Left renal pelvis (tissue), 4 donors: ENCODE results near the gene ITGBL1. TPM values are rescaled to one million over a fixed set of nuclear protein-coding genes. Genes with fewer than 3 reads are reported as not detected.

Source experiments
- DNase-seq, 4 donors: peaks; one replicate each; pipeline ENCODE4 v3.0.0-alpha.2; 2013; ENCODE audit warnings: low read depth in 4 of 4, low spot score in 3 of 4
- polyA plus RNA-seq, 4 donors: library from polyadenylated mRNA; unstranded; fragments of 120-200 nt; gene quantifications; one replicate each; pipeline ENCODE4 v1.2.1, GENCODE V29; 2013; ENCODE audit not compliant: insufficient read length in 4 of 4

The ITGBL1 gene, protein sequence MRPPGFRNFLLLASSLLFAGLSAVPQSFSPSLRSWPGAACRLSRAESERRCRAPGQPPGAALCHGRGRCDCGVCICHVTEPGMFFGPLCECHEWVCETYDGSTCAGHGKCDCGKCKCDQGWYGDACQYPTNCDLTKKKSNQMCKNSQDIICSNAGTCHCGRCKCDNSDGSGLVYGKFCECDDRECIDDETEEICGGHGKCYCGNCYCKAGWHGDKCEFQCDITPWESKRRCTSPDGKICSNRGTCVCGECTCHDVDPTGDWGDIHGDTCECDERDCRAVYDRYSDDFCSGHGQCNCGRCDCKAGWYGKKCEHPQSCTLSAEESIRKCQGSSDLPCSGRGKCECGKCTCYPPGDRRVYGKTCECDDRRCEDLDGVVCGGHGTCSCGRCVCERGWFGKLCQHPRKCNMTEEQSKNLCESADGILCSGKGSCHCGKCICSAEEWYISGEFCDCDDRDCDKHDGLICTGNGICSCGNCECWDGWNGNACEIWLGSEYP
- 10 to 100 TPM in 1 of 4 donors, 1 to 10 TPM in 2, under 1 TPM in 1; 0.73 to 14.9 (median 1.4) TPM for polyA plus RNA-seq

DNA sequence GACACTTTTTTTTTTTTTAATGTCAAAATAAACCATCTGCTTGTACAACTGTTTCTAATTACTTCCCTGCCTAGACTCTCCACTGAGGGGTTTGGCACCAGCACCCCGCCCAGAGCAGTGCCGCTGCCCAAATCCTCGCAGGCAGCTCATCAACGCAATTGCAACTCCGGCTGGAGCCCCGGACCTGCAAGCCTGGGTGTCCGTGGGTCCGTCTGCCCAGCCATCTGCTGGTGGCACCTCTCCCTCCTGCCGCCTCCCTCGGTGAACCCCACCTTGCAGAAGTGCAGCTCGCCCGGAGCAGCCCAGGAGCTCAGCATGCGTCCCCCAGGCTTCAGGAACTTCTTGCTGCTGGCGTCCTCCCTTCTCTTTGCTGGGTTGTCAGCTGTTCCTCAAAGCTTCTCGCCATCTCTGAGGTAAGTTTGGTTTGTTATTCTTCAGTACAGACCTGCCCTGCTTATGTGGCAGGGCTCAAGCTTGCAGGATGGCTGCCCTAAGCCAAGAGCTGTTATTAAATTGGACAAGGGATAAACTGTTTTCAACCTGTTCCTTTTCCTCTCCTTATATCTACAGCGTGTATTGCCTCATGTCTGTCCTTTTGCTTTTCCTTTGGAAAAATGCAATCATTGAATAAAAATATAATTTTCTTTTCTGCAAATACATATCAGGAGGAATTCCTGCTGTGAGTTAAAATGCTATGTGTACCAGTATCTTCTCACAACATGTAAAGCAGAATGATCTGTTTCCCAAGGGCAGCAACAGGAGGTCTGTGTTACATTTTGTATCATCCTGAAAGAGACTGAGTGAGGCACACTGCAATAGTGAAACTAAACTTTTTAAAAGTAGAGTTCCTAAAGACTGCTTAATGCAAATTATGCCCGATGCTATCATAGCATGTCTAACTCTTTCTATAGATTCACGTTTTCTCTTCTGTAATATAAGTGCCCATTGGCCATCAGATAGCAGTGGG, at the start of gene ITGBL1:
Gene ITGBL1 (plus strand): TSS at position 157 of the 967 bp plus-strand sequence. CDS start 159 bp downstream, at position 316.
- no peak for DNase-seq

DNA sequence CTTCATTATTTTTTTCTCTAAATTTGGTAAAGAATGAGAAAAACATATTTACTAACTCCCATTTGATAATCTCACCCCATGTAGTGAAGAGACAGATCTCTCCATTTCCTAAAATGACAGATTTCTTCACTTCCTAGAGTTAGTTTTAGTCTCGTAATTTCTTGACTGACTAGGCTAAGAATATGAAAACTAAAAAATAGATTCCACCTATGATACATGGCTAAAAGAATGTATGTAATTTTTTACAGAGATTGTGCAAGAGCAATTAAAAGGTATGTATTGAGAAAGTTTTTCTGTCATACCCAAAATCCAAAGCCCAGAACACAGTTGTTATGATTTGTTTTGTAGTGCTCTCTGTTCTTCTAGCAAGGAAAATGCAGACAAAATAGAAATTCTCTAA, 45.7 kb upstream of the ITGBL1 start:
- no peak for DNase-seq

DNA sequence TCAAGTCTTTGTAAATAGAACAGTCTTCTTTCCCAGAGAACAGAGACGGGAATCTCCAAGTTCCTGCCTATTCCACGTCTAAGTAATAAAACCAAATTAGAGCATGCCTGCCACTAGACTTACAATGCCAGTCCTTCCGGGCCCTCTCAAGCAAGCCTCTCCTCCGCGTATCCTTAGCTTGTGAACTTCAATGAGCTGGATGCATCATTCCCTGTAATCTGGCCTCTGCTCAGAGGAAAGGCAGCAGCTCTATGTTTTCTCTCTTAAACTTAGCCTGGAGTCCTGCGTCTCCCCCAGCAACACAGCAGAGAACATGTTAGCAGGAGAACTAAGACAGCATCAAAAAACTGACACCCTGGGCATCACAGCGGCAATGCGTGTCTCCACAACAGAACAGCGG, 44.3 kb upstream of the ITGBL1 start:
- DNase-seq = no peak

DNA sequence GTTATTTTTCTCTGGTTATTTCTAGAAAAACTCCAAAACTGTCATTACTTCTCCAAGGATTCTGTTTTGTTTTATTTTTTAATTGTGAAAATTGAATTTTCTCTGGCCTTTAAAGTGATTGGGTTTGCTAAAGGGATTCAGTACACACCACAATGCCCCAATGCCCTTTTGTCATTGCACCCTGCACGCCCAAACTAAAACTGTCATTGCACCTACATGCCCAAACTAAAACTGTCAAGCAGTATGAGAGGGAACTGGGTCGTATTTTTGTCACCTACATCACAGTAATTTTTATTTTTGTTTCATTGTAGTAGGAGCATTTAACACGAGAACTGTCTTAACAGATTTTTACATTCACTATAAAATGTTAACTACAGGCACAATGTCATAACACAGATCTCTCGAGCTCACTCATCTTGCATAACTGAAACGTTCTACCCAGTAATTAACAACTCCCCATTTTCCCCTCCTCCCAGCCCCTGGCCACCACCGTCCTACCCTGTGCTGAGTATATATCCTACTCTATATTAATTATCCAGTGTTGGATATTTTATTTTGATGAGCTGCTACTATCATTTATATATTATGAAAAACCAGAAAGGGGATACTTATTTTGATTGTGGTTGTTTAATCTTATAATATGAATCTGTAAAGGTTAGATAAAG, 43.4 kb upstream of the ITGBL1 start:
- DNase-seq = no peak

DNA sequence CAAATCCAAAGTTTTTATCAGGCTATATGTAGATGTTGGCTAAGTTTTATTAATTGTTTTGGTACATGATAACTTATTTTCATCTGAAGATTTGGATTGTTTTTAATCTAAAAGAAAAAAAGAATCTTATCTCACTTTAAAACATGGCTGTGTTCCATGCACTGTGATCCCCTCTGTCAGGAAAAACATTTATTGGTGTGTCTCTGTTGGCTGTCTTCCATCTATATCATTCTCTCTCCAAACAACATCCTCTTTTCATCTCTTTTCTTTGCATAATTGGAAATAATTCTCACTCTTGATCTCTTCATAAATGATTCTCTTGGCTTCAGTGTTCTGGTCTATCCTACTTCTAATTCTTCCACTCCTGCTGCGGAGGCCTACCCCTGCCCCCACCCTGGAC, 40.4 kb upstream of the ITGBL1 start:
- DNase-seq = no peak

DNA sequence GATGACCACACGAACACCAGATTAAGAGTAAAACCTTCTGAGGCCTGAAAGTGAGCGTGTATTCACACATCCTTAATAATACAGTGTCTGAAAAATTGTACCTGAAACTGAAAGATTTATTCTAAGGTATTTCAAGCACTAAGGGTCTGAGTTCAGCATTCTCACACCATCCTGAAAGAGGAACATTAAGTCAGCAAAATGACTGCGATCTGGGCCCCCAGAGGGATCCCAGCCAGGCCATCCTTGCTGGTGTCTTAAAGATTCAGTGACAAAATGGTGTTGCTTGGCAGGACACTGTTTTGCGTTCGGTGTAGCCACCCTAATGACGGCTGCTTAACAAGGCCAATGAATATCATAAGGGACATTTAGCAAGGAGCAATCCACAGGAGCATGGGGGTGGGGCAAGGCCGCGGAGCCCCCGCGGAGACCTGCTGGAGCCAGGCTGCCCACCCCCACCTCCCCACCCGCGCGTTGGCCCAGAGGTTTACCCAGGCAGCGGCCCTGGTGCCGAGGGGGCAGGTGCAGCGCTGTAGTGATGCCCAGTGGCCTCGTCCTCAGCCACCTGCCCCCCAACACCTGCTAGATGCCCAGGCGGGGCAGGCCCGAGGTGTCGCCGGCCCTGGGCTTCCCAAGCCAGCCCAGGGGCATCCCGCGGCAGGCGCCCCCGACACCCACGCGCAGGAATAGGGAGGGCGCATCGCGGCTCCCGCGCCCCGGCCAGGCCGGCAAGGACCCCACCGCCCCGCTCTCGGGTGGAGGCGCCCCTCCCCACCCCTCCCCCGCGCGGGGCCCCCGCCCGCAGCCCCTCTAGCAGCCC, 36.9 kb upstream of the ITGBL1 start:
- DNase-seq = no peak

DNA sequence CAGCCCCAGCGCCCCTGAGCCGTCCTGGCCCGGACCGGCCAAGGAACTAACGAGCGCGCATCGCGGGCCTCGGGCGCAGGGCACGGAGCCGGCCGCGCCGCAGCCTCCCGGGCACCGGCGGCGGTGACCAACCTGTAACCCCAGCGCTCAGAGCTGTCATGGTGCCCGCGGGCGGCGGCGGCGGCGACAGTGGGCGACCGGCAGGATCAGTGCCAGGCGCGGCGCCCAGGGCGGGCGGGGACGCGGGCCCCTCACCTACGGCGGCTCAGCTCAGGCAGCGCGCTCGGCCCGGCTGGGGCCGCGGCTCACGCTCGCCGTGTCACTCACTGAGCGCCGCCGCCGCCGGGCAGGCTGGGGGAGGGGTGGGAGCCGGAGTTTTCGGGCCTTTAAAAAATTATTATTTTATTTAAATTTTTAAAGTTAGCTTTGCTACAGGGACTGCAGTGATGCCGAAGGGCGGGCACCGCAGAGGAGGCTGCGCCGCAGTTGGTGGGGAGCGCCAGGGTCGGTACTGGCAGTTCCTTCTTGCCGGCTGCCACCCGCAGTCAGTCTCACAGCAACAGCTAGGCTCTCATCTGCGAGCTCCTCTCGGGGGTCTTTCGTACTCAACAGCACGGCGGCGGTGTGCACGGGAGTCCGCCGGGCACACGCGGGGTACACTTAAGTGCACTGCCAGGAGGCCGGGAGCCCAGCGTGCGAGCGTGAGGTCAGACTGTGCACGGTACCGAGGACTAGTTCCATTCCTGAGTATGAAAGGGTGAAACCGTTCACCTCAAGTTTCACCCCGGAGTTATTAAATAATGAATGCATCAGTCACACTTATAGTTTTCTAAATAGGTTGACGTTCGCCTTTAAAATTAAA, 36.1 kb upstream of the ITGBL1 start, which contains the start of gene NALCN:
Gene NALCN (minus strand): TSS at position 328 of the 862 bp plus-strand sequence. CDS start 17,382 bp downstream, outside the sequence.
- peak in 2 of 4 donors; percentile 5 to 6 for DNase-seq

DNA sequence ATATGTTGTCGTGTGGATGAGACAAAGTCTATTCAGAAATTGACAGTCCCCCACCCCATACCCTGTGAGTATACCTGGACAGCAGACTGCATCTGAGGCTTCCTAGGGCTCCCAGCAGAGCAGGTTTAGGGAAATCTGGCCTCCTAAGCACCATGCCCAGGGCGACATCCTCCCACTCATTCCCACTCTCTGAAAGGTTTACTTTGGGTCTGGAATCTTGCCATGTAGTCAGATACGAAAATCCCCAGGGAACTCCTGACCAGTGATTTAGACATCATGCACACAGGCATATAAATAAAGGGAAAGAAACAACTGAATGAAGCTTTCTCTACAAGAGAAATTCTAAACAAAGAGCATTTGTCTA, 35.5 kb upstream of the ITGBL1 start:
- peak in 1 of 4 donors; percentile 12 for DNase-seq

DNA sequence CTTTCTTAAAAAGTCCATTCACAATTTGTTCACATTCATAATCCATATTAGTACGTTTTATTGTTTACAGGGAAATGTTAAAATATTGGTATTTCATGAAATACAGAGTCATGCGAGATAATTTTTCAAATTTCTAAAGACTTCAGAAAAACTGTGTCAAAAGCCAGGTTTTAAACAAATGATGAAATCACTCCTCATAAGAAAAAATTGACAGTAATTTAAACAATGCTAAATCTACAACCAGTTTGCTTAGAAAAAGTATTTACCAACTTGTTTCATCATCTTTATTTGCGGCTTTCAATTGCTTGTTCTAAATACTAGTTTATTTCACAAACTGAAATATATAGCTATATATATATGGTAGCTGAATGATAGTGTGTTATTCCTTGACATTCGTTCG, 35.0 kb upstream of the ITGBL1 start:
- no peak for DNase-seq

DNA sequence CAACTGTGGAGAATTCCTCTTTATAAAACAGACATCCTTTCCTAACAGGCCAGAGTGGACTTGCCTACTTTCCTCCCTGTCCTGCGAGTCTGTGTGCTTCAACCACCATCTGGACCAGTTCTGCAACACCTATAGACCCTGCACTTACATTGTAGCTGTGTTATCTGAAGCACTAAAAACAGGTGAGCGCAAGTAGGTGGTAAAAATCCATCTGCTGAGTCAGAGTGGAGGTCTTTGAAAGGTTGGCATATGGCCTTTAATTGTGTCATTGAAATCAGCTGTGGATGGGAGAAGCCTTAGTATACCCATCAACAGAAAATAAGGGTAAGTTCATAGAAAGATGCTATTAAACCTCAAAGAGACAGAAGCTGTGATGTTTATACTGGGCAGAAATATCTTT, 28.6 kb upstream of the ITGBL1 start:
- DNase-seq = no peak

DNA sequence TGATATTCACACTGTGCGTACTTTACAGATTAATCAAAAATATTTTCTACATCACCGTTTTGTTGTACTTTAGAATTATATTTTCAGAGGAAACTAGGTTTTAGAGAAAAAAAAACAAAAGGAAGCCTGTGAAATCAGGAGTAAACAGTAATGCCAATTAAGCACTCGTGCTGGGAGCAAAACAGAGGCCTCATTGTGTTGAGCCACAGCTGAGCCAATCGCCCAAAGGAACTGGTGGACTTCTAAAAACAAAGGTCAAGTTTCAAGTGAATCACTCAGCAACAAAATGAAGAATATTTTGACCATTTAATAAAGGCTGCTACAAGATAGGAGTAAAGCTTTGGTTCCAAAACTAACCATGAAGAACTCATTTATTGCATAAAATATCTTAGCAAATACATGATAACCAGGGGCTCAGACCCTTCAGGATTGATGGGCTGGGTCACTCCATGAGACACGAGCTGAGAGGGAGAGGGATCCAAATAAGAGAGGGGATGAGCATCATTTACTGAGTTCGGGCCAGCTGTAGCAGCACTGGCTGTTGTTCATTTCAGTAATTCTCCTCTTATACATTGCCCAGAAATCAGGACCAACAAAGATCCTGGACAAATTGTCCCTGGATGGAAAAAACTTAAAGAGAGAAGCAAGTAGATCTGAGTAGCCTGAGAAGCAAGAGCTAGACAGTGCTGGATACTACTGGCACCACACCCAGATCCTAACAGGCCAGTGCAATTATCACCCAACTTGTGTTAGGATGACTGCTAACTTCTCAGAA, 27.9 kb upstream of the ITGBL1 start:
- no peak for DNase-seq

DNA sequence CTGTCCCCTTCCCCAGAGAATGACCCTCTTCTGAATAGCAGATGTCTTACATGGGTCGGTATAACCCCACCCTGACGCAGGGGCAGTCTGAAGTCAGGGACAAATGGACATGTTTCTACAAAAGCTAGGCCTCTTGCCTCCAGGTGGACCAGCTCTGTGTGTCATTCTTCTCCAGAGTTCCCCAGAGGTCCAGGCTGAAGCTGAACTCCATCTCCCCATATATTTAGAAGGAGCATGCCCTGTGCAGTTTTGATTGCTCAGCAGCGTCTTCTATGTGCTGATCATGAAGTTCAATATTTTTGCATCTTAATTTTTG, 27.4 kb upstream of the ITGBL1 start:
- DNase-seq = no peak

DNA sequence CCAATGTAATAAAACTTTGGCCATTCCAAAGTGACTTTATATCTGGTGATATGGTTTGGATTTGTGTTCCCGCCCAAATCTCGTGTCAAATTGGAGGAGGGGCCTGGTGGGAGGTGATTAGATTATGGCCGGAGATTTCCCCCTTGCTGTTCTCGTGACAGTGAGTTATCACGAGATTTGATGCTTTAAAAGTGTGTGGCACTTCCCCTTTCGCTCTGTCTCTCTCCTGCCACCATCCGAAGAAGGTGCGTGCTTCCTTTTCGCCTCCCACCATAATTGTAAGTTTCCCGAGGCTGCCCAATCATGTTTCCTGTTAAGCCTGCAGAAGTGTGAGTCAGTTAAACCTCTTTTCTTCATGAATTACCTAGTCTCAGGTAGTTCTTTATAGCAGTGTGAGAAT, 26.9 kb upstream of the ITGBL1 start:
- DNase-seq = no peak

DNA sequence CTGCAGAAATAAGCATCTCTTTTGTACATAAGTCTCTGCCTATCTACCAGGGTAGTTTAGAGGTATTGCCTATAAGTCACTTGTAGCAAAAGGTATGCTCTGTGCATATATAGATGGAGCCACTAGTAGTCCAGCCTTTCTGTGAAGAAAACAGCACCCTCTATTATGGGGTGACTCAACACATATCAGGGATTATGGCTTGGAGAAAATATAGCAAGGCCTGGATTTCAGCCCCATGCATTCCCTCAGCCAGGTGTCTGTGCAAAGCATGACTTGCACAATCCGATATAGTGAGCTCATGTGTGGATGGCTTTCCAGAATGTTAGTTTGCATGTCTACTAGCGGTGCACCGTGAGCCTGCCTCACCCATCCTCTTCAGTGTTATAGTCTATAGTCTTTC, 22.7 kb upstream of the ITGBL1 start:
- no peak for DNase-seq

DNA sequence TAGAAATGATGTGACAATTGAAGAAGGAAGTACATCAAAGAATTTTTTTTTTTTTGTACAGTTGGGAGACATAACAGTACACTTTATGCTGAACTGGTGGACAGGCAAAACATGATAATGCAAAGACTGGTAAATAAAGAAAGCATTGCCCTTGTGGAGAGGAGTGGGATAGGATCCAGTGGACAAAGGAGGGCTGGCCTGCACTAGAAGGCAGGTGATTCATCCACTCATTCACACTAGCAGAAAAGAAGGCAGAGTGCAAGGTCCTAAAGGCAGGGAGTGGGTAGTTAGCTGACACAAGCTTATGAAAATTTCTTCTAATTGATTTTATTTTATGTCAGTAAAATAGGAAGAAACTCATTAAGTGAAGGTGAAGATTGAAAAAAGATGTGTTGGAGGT, 18.6 kb upstream of the ITGBL1 start:
- no peak for DNase-seq

DNA sequence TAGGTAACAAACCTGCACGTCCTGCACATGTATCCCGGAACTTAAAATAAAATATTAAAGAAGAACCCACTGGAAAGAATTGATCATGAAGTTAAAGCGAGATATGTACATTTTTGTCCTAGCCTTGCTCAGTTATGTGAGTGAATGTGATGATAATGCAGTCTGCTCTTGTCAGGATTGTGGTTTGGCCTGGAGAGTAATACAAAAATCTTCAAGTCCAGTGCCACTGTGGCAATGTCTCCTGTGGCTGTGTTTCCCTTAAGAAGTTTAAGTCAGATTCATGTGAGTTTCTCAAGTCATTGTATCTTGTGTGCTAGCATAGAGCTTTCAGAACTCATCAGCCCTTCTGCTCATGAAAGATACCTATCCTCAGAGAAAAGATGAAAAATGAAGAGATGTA, 18.0 kb upstream of the ITGBL1 start:
- no peak for DNase-seq

DNA sequence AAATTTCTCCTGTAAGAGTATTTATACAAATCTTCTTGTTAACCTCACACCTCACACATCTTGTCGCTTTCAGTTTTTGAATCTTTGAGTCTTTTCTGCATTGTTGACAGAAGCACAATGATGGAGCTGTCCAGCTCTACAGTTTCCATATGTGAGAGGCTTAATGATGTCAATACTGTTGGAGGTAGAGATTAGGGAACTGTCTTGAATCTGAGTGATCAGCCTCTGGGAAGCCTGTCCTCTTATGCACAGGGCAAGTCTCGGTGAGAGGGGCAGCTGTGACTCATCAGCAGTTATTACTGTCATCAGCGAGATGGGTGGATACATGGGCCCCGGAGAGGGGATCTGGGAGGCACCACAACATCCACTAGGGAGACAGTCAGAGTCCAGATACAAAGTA, 4.6 kb upstream of the ITGBL1 start:
- no peak for DNase-seq
